ENCODE data around the gene NLRP8. TPM values are rescaled to one million over a fixed set of nuclear protein-coding genes. Genes with fewer than 3 reads are reported as not detected.

NLRP8 gene
- total and polyA plus RNA-seq, 4 donors: not detected

DNA sequence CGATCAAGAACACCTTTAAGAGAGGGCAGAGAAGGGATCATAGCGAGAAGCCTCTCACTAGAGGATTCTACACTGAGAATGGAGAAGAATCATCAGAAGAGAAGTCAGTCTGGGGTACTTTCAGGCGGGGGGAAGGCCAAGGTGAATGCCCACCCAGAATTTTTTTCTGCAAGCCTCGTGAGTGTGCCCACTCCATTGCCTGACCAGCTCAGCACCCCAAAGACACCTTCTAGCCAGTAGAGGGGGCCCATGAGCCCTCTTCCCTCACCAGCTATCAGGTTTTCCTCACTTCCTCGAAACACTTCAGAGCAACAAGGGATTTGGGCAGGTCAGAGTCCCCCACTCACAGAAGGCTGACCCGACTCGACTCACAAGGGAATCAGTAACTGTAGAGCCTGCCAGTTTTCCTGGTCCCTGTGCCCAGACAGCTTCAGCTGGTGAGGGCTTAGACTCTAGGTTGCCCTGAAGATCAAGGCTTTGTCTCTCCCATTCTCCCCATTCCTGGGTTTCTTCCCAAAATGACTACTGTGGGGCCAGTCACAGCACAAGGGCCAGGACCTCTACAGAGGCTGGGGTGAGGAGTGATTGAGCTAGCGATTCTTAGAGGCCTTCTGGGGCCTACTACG lies 33.9 kb upstream of the NLRP8 start (continued):
- no peak for TF ChIP-seq ATF3 (IDR thresholded peaks at IDR 0.05)
- TF ChIP-seq HNF4A (conservative IDR thresholded peaks at IDR 0.05): no peak
- no peak for TF ChIP-seq FOXA1 (IDR thresholded peaks at IDR 0.05)
- TF ChIP-seq CTCF (IDR thresholded peaks at IDR 0.05; ENCODE audit: low read depth, low read length, missing input control): no peak

GRCh38 chr19:55923556-55923955 lies 24.1 kb upstream of the NLRP8 start:
- Histone ChIP-seq H3K4me3 (ENCODE audit: low read depth in 1 of 3, low read length in 3 of 3) (no peak overlapping the region), H3K4me1 (ENCODE audit: control insufficient read depth in 4 of 4, insufficient read depth in 4 of 4, low read length in 3 of 4) (no peaks in the 10 kb centered on the region), H3K27me3 (ENCODE audit: control insufficient read depth in 4 of 4, insufficient read depth in 4 of 4, low read length in 3 of 4) (peaks cover 0 to 9% (median 5%) of the 10 kb centered on the region in 4 donors), H3K36me3 (ENCODE audit: control insufficient read depth in 4 of 4, insufficient read depth in 3 of 4, low read depth in 1 of 4, low read length in 3 of 4) (no peaks in the 10 kb centered on the region), H3K9me3 (ENCODE audit: control insufficient read depth in 4 of 4, low read length in 3 of 4) (peaks cover 4 to 45% (median 11%) of the 10 kb centered on the region in 4 donors), H3K9ac (ENCODE audit: low read depth in 1 of 2, low read length in 2 of 2) (no peak overlapping the region), H3K27ac (ENCODE audit: low read depth in 1 of 2, low read length in 2 of 2) (no peak overlapping the region)
- DNase-seq (ENCODE audit: low spot score): no peak
- no peak for TF ChIP-seq RAD21 (IDR thresholded peaks at IDR 0.05)
- TF ChIP-seq, protein P1, sequence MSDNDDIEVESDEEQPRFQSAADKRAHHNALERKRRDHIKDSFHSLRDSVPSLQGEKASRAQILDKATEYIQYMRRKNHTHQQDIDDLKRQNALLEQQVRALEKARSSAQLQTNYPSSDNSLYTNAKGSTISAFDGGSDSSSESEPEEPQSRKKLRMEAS (IDR thresholded peaks at IDR 0.05): no peak
- no peak for TF ChIP-seq NR2F2 (IDR thresholded peaks at IDR 0.05)
- no peak for TF ChIP-seq FOXA1 (IDR thresholded peaks at IDR 0.05)
- TF ChIP-seq ATF3 (IDR thresholded peaks at IDR 0.05): no peak
- no peak for TF ChIP-seq YY1 (IDR thresholded peaks at IDR 0.05)
- TF ChIP-seq TAF1 (conservative IDR thresholded peaks at IDR 0.05): no peak
- no peak for TF ChIP-seq HNF4G (IDR thresholded peaks at IDR 0.05)
- TF ChIP-seq CTCF (IDR thresholded peaks at IDR 0.05; ENCODE audit: low read depth, low read length, missing input control): no peak
- TF ChIP-seq, protein P2, sequence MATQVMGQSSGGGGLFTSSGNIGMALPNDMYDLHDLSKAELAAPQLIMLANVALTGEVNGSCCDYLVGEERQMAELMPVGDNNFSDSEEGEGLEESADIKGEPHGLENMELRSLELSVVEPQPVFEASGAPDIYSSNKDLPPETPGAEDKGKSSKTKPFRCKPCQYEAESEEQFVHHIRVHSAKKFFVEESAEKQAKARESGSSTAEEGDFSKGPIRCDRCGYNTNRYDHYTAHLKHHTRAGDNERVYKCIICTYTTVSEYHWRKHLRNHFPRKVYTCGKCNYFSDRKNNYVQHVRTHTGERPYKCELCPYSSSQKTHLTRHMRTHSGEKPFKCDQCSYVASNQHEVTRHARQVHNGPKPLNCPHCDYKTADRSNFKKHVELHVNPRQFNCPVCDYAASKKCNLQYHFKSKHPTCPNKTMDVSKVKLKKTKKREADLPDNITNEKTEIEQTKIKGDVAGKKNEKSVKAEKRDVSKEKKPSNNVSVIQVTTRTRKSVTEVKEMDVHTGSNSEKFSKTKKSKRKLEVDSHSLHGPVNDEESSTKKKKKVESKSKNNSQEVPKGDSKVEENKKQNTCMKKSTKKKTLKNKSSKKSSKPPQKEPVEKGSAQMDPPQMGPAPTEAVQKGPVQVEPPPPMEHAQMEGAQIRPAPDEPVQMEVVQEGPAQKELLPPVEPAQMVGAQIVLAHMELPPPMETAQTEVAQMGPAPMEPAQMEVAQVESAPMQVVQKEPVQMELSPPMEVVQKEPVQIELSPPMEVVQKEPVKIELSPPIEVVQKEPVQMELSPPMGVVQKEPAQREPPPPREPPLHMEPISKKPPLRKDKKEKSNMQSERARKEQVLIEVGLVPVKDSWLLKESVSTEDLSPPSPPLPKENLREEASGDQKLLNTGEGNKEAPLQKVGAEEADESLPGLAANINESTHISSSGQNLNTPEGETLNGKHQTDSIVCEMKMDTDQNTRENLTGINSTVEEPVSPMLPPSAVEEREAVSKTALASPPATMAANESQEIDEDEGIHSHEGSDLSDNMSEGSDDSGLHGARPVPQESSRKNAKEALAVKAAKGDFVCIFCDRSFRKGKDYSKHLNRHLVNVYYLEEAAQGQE (IDR thresholded peaks at IDR 0.05): no peak
- TF ChIP-seq SP1 (IDR thresholded peaks at IDR 0.05): no peak
- TF ChIP-seq EGR1 (IDR thresholded peaks at IDR 0.05; ENCODE audit: low read depth in 2 of 2): no peak
- no peak for TF ChIP-seq GABPA (IDR thresholded peaks at IDR 0.05 in 1 of 2, conservative IDR thresholded peaks at IDR 0.05 in 1 of 2)
- TF ChIP-seq HNF4A (conservative IDR thresholded peaks at IDR 0.05): no peak
- TF ChIP-seq FOXA2 (IDR thresholded peaks at IDR 0.05): no peak
- no peak for TF ChIP-seq ZBTB33 (IDR thresholded peaks at IDR 0.05)
- no peak for TF ChIP-seq RXRA (IDR thresholded peaks at IDR 0.05)
- TF ChIP-seq JUND (IDR thresholded peaks at IDR 0.05): no peak
- WGBS: 64% methylated on average over 5 of the region's 5 CpGs
